ENCODE results near the gene SEMA6B. TPM values are rescaled to one million over a fixed set of nuclear protein-coding genes. Genes with fewer than 3 reads are reported as not detected.

SEMA6B gene
- total and polyA plus RNA-seq, 10 of the 15 experiments (the other 5 are each of a cell fraction or from before 2014, with no cell fraction given) = 0.13 TPM; not detected in 9

GRCh38 chr19:4542896-4543841 is 16.3 kb downstream of the SEMA6B start (continued):
- TF ChIP-seq CEBPB (IDR thresholded peaks at IDR 0.05; ENCODE audit: borderline replicate concordance in 1 of 2, low read depth in 2 of 2, low read length in 2 of 2) = no peak
- TF ChIP-seq E2F8 (IDR thresholded peaks at IDR 0.05; ENCODE audit: low read depth, partially characterized antibody) = no peak
- peak; percentile 24; the same call in 1 of the 2 replicates for TF ChIP-seq PAX5 (IDR thresholded peaks at IDR 0.05; ENCODE audit: borderline replicate concordance, low read depth, low read length)
- no peak for TF ChIP-seq NFXL1 (IDR thresholded peaks at IDR 0.05; ENCODE audit: borderline replicate concordance)
- TF ChIP-seq PRDM15 (CRISPR knock-in tag; IDR thresholded peaks at IDR 0.05) = no peak
- no peak for TF ChIP-seq DPF2 (IDR thresholded peaks at IDR 0.05)
- no peak for TF ChIP-seq MYB (IDR thresholded peaks at IDR 0.05; ENCODE audit: borderline replicate concordance, low read depth, low read length)
- no peak for TF ChIP-seq MTA2 (IDR thresholded peaks at IDR 0.05; ENCODE audit: low read depth)
- TF ChIP-seq IRF4 (IDR thresholded peaks at IDR 0.05; ENCODE audit: low read depth, low read length) = no peak
- no peak for TF ChIP-seq SIX5 (IDR thresholded peaks at IDR 0.05; ENCODE audit: low read depth, low read length, severe bottlenecking)
- TF ChIP-seq SMAD5 (IDR thresholded peaks at IDR 0.05; ENCODE audit: low read depth) = no peak
- TF ChIP-seq POLR2AphosphoS5 (IDR thresholded peaks at IDR 0.05; ENCODE audit: low read length) = no peak
- no peak for TF ChIP-seq ZNF592 (IDR thresholded peaks at IDR 0.05)

Measured in GM12878 (cell line).